GM19099 (cell line): Measurements from ENCODE around the gene UQCRC1.

Experiments used
- POLR2A ChIP-seq: IDR thresholded peaks from 3 replicates; pipeline ENCODE4 v1.6.1; 2011; ENCODE audit warnings: low read depth; ENCODE audit not compliant: insufficient read length; ENCODE audit errors: extremely low read depth

Gene UQCRC1

DNA sequence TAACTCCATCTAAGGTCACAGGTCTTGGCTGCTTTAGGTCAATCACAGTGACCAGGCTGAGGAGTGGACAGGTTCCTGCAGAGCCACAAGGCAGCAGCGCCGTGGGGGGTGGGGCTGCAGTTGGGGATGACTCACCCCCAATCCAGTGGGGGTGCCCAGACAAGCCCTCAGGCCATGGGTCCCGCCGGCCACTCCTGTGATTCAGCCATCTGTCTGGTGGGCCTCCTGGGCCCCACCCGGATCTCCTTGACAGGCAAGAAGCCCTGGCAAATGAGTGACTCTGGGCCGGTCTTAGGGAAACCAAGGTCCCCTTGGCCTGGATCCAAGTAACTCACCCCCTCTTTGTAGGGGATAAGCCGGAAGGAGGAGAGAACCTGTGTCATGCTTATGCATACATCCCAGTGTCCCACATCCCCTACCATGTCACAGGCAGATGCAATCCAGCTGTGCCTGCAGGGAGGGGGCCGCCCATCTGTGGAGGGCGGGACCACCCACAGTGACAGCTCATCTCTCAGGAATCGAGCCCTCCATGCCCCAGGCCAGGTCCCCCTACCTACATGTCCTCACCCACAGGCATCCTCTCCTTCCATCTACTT lies 13.8 kb downstream of the UQCRC1 start:
- no peak for TF ChIP-seq POLR2A

GRCh38 chr3:48595075-48595525 lies 14.3 kb downstream of the UQCRC1 start, which contains the start of gene COL7A1:
Gene COL7A1, minus strand, starts transcription at chr3:48595329. Its CDS starts 170 bp downstream, at chr3:48595159.
- TF ChIP-seq POLR2A, result no peak

DNA sequence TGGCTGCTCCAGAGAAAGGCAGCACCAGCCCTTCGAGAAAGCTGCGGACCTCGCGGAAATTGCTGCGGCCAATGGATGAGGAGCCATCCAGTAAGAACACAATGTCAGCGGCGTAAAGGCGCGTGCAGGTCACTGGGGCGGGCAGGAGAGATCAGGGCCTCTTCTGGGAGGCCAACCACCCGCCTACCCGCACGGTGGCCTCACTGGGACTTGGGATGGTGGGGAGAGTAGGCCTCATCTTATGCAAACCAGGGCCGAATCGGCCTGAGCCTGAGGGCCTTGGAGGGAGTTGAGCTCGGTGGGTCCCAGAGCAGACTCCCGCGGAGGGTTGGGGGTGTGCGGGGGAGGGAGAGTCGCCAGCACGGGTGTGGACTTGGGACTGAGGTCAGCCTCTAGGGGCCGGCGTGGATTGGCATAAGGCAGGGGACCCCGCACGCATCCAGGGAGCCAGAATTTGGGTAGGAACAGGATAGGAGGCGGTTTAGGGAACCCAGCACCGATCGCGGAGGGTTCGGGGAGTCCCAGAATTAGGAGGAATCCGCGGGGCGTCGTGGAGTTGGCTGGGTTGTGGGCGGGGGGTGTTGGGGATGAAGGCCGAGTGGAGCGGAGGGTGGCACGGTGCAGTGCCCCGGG lies 14.9 kb downstream of the UQCRC1 start:
- TF ChIP-seq POLR2A, result no peak

DNA sequence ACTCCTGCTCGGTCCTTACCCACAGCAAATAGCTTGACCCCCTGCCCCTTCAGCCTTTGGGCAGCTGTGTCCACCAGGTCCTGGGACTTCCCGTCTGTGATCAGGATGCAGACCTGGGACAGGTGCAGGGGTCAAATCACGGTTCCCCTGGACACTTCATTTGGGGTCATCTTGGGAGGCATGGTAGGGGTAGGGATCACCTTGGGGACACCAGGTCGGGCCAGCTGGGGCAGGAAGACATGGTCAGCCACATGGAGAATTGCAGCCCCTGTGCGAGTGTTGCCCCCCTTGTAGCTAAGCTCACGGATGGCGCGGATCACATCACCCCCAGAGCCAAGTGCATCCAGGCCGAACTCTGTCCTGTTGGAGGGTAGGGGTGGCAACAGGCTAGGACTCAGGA lies 16.1 kb downstream of the UQCRC1 start:
- TF ChIP-seq POLR2A, result no peak

- no peak for TF ChIP-seq POLR2A
Measured at GRCh38 chr3:48592519-48593087, 16.8 kb downstream of the UQCRC1 start.

DNA sequence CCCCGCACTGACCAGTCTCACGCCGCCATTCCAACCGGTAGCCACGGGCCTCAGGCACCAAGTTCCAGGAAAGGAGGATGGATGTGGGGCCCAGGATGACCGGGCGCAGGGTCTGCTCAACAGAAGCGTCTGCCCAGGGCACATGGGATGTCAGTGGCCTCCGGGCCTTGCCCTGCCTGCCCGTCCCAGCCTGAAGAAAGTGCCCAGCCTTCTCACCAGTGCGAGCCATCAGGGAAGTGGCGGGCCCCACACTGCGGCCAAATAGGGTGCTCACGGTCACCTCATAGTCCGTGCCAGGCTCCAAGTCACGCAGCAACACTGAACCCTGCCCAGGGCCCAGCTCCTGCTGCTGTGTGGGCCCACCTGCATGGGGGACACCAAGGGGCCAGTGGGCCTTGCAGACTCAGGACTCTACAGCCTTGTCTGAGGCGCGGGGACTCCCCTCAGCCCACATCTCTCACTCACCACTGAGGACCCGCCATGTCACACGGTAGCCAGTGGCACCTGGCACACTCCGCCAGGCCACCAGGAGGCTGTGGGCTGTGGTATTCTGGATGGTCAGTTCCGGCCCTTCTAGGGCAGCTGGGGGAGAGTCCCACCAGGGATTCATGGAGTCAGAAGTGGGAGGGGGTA lies 17.4 kb downstream of the UQCRC1 start:
- TF ChIP-seq POLR2A, result no peak

- no peak for TF ChIP-seq POLR2A
Measured at GRCh38 chr3:48591436-48591835, 18.0 kb downstream of the UQCRC1 start.

DNA sequence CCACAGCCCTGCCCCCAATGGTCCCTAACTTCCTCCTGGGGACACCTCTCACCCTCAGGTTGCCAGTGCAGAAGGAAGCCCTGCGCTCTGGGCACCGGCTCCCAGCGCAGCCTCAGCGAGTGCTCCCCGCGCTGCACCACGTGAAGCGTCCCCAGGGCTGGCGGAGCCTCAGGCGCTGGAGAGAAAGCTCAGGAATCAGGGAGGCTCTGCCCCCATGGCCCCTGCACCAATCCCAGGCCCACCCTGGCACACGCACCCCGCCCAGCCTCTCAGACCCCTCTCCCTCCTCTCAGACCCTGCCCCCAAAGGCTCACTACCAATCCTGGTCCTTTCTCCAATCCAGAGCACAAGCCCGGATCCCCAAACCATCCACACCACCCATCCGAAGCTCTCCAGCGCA lies 21.2 kb downstream of the UQCRC1 start:
- no peak for TF ChIP-seq POLR2A

GRCh38 chr3:48587686-48588085 lies 21.8 kb downstream of the UQCRC1 start:
- no peak for TF ChIP-seq POLR2A

GRCh38 chr3:48585411-48585810 lies 24.0 kb downstream of the UQCRC1 start:
- TF ChIP-seq POLR2A, result no peak

- no peak for TF ChIP-seq POLR2A
Measured at GRCh38 chr3:48584836-48585235, 24.6 kb downstream of the UQCRC1 start.

DNA sequence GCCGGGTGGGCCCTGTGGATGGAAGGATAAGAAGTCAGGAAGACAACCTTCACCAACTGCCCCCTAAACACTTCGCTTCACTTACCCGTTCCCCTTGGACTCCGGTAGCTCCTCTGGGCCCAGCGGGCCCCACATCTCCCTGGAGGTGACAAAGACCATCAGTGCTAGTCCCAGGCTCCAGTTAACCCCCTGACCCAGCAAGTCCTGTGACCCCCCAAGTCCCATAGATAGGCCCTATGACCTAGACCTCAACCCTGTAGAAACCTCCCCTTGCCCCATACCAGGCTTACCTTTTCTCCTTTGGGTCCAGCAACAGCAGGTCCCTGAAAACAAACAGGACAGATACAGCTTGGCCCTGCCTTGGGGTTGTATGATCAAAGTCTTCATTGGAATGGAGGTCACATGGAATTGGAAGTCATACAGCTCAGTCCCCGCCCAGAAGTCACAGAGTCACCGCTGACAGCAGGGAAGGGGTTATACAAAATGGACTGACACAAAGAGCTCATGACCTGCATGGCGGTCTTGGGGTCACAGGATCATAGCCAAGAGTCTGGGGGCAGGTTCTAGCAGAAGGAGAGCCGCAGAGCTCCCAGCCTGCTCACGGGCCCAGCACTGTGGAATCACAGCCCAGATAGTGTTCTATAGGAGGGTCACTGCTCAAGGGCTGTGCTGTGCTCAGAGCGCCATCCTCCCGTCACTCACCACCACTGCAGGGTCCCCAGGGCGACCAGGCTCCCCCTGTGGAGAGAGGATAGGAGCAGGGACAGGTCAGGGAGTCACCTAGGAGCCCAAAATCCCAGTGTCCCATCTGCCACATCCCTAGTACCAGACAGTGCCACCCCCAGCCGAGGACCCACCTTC lies 27.6 kb downstream of the UQCRC1 start:
- no peak for TF ChIP-seq POLR2A

- no peak for TF ChIP-seq POLR2A
Measured at GRCh38 chr3:48576647-48577046, 32.8 kb downstream of the UQCRC1 start.

- no peak for TF ChIP-seq POLR2A
Measured at GRCh38 chr3:48575366-48575765, 34.1 kb downstream of the UQCRC1 start.
